ENCODE results near the gene RIBC1. TPM values are rescaled to one million over a fixed set of nuclear protein-coding genes. Genes with fewer than 3 reads are reported as not detected.

RIBC1 gene
- total RNA-seq, 1 donor, result 0.43 TPM

DNA sequence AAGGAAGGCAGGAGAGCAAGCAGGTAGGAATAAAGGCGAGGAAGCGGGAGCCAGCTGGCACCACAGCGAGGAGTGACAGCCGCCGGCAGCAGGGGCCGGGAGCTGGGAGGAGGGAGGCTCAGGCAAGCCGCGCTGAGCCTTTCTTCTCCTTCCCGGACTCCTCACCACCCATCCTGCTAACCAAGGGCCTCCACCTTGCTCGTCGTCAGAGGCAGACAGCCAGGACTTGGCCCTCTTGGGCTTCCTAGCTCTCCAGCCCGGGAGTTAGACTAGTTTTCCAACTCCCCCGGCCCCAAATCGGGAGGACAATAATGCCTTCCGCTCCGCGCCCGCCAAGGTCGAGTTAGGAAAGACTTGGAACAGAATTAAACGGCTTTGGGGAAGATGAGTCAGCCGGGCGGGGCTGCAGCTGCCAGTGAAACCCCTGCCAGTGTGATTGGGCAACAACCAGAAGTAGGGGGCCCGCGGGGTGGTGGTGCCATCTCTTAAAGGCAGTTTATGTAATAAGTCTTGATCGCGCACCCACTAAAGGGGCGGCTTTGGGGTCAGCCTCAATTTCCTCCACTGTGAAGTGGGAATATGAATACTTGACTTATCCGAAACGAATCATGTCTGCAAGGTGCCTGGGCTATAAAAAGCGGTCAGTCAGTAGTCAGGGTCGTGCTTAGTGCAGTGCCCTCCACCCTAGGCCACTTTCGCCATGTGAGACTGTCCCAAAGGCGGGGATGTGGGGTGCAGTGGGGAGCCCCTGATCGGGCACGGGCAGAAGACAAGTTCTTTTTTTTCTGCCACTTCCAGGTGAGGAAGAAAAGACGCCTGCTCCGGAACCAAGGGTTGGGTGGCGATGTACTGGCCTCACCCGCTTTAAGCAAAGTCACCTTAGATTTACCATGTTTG, 18.2 kb downstream of the RIBC1 start:
- DNase-seq (ENCODE audit: low read depth), result peak; percentile 79
- TF ChIP-seq CTCF (IDR thresholded peaks at IDR 0.05; ENCODE audit: insufficient read depth, low read depth, low read length), result no peak
- peak overlapping the region; percentile 52 for H3K4me3 ChIP-seq (ENCODE audit: low read depth, low read length)

DNA sequence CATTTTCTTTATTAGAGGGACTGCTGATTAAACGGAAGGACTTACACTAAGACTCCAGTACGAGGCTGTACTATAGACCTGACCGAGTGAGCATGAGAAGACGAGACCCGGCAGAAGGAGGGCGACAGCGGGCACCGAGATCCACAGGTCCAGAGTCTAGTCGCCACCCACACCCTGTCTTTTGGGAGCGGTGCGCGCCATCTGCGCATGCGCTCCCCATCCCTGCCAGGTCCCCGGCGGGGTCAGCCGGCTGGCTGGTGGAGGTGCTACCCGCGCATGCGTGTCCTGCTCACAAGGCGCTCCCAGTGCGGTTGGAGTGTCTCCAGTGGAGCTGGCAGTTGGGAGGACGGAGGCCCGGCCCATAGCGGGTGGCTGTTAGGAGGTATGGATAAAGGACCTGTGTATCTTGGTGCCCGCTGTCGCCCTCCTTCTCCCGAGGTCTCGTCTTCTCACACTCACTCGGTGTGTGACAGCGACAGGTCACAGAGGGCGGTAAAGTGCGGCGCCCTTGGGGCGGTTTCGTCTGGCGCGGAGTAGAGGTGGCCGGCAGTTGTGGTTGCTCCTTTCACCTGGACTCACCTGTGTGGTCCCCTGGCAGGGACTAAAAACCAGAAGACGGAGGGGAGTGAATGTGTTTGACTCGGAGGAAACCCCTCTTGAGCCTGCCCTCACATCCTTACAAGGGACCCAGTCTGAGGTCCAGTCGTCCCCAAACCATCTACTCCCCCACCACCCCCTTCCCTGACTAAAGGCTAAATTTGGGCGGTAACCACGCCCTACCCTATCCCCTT, 19.1 kb downstream of the RIBC1 start:
- no peak for TF ChIP-seq CTCF (IDR thresholded peaks at IDR 0.05; ENCODE audit: insufficient read depth, low read depth, low read length)
- peak overlapping the region; percentile 52 for H3K4me3 ChIP-seq (ENCODE audit: low read depth, low read length)
- peak; percentile 55 for DNase-seq (ENCODE audit: low read depth)

DNA sequence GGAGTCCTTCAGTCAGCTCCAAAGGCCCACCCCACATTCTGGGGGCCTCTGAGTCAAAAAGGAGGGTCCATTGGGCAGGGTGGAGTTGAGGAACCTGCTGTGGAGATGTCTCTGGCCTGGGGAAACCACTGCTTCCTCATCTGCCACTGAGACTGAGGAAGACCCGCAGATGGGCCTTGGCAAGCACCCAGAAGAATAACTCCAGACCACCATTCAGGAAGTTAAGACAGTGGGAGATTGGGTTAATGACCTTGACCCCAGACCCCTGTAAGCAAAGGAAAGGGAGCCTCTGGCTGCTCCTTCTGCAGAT, 19.6 kb downstream of the RIBC1 start:
- TF ChIP-seq CTCF (IDR thresholded peaks at IDR 0.05; ENCODE audit: insufficient read depth, low read depth, low read length), result no peak
- DNase-seq (ENCODE audit: low read depth), result no peak
- no peak overlapping the region for H3K4me3 ChIP-seq (ENCODE audit: low read depth, low read length)

- peak; percentile 38 for DNase-seq (ENCODE audit: low read depth)
- TF ChIP-seq CTCF (IDR thresholded peaks at IDR 0.05; ENCODE audit: insufficient read depth, low read depth, low read length), result peak; percentile 72
- no peak overlapping the region for H3K4me3 ChIP-seq (ENCODE audit: low read depth, low read length)
Measured at GRCh38 chrX:53445977-53446376, 23.3 kb downstream of the RIBC1 start.

DNA sequence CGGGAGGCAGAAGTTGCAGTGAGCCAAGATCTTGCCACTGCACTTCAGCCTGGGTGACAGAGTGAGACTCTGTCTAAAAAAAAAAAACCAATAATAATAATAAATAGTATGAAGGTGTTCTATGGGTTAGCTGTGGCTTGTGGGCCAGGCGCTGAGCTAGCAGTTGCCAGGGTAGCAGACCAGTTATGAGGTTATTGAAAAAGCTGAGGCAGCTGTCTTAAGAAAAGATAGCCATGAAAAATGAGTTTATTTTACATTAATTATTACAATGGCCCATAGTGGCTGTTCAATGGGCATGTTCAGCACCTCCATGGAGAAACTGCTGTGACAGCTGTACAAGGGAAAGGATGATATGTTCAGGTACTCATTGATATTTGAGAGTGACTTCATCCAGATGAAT, 24.8 kb downstream of the RIBC1 start:
- no peak for TF ChIP-seq CTCF (IDR thresholded peaks at IDR 0.05; ENCODE audit: insufficient read depth, low read depth, low read length)
- DNase-seq (ENCODE audit: low read depth), result no peak
- H3K4me3 ChIP-seq (ENCODE audit: low read depth, low read length), result no peak overlapping the region

DNA sequence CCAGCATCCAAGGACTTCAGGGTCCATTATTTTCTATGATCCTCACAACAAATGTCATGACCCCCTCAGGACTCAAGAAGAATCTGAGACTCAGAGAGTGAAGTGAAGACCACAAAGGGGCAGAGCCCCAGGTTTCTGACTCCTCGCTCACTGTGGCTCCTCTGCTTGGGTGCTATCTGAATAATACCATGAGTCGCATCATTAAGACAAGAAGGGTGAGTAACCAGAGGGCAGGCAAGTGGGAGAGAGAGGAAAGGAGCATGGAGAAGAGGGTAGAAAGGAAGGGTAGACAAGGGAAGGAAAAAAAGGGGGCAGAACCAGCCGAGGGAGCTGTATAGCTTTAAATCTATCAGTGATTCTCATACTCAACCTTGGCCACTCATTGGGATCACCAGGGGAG, 27.0 kb downstream of the RIBC1 start:
- TF ChIP-seq CTCF (IDR thresholded peaks at IDR 0.05; ENCODE audit: insufficient read depth, low read depth, low read length), result no peak
- no peak for DNase-seq (ENCODE audit: low read depth)
- H3K4me3 ChIP-seq (ENCODE audit: low read depth, low read length), result no peak overlapping the region

All from fibroblast of villous mesenchyme (primary cell).